Mucosa of descending colon (tissue), 3 donors: ENCODE data around the gene GLOD5. TPM values are rescaled to one million over a fixed set of nuclear protein-coding genes. Genes with fewer than 3 reads are reported as not detected.

ENCODE experiments used
- ATAC-seq: fragments of 200-7000 bp; cut with Tn5 transposase; one replicate; pipeline ENCODE4 v1.9.1; 2020; ENCODE audit warnings: mild to moderate bottlenecking, moderate library complexity
- DNase-seq, 3 donors: peaks; one replicate each; pipeline ENCODE4 v3.0.0-alpha.2; 2020
- H3K36me3 ChIP-seq: fragments of 200-600 bp; one replicate; pipeline ENCODE4 v1.8.0; 2021; ENCODE audit warnings: low read depth, mild to moderate bottlenecking
- H3K4me1 ChIP-seq: fragments of 200-600 bp; one replicate; pipeline ENCODE4 v1.8.0; 2021; ENCODE audit warnings: low read depth, mild to moderate bottlenecking
- H3K4me3 ChIP-seq: fragments of 200-600 bp; one replicate; pipeline ENCODE4 v1.8.0; 2021; ENCODE audit warnings: mild to moderate bottlenecking
- H3K9me3 ChIP-seq: fragments of 200-600 bp; one replicate; pipeline ENCODE4 v1.8.0; 2021; ENCODE audit warnings: mild to moderate bottlenecking
- CTCF ChIP-seq: fragments of 200-600 bp; IDR thresholded peaks from one replicate; pipeline ENCODE4 v1.8.0; 2022; ENCODE audit warnings: antibody characterized with exemption, mild to moderate bottlenecking
- intact Hi-C, 2 donors: fragments of 100-400 bp; cut with DNase I in 1 of 2; cut with micrococcal nuclease in 1 of 2; formaldehyde crosslinking; loops; one replicate each; pipeline versions ENCODE4 v1.11.0 to v1.11.1; 2022; cut with DNase I, micrococcal nuclease
- total RNA-seq, 3 donors: library from RNA; stranded (reverse); fragmentation: NEBNext Ultra II Directional in 2 of 3; extraction: Animal tissue kit (Norgen Biotek cat#: 25700) in 2 of 3; gene quantifications; one replicate each; pipeline versions ENCODE4 v1.2.1 to v1.2.4, GENCODE V29; 2021 to 2023
- donor health status: DM: no; HTN: no; CAD: no; lungs with moderate emphysema.
- donor health status: DM: no; HTN: no; CAD: no.
- donor health status: DM: no; HTN: yes; CAD: no.

Gene GLOD5
- total RNA-seq, 3 donors from 2014 or later = 4.3 to 9.9 (median 7.1) TPM

- H3K4me1 ChIP-seq = no peaks in the 10 kb centered on the region
- no peak for TF ChIP-seq CTCF
- no peak overlapping the region for H3K4me3 ChIP-seq
- ATAC-seq (no peak), DNase-seq (no peak)
- intact Hi-C loops = no loop called here
- H3K9me3 ChIP-seq = no peaks in the 10 kb centered on the region
- no peaks in the 10 kb centered on the region for H3K36me3 ChIP-seq
Observed at GRCh38 chrX:48789366-48790220, 28.0 kb downstream of the GLOD5 start.

- DNase-seq (no peak), ATAC-seq (no peak)
- Histone ChIP-seq H3K4me3 (no peak overlapping the region), H3K36me3 (no peaks in the 10 kb centered on the region), H3K4me1 (no peaks in the 10 kb centered on the region), H3K9me3 (no peaks in the 10 kb centered on the region)
- intact Hi-C loops = no loop called here
- TF ChIP-seq CTCF = no peak
Observed at GRCh38 chrX:48790477-48790876, 28.9 kb downstream of the GLOD5 start.

- no peak for TF ChIP-seq CTCF
- H3K4me1 ChIP-seq = no peaks in the 10 kb centered on the region
- H3K9me3 ChIP-seq = no peaks in the 10 kb centered on the region
- H3K4me3 ChIP-seq = no peak overlapping the region
- DNase-seq (no peak), ATAC-seq (no peak)
- intact Hi-C loops = no loop called here
- H3K36me3 ChIP-seq = no peaks in the 10 kb centered on the region
Observed at GRCh38 chrX:48791063-48791820, 29.7 kb downstream of the GLOD5 start.

- ATAC-seq = no peak
Observed at GRCh38 chrX:48792219-48792618, 30.7 kb downstream of the GLOD5 start.

GRCh38 chrX:48793935-48794334, 32.4 kb downstream of the GLOD5 start:
- no peak for TF ChIP-seq CTCF
- Histone ChIP-seq H3K4me1 (no peaks in the 10 kb centered on the region), H3K4me3 (no peak overlapping the region), H3K9me3 (no peaks in the 10 kb centered on the region), H3K36me3 (no peaks in the 10 kb centered on the region)
- DNase-seq = no peak
- intact Hi-C loops = no loop called here
- no peak for ATAC-seq

More at GRCh38 chrX:48792219-48792618, 30.7 kb downstream of the GLOD5 start:
- no peaks in the 10 kb centered on the region for H3K9me3 ChIP-seq
- H3K4me1 ChIP-seq = no peaks in the 10 kb centered on the region
- intact Hi-C loops = no loop called here
- TF ChIP-seq CTCF = no peak
- DNase-seq = no peak
- no peak overlapping the region for H3K4me3 ChIP-seq
- no peaks in the 10 kb centered on the region for H3K36me3 ChIP-seq
